SKM-1 (cell line): ENCODE results near the gene RNF223.

Experiments used
- DNase-seq: peaks from one replicate; lab custom pipeline; 2025; ENCODE audit not compliant: unreplicated experiment; lab: John Stamatoyannopoulos, UW

Gene RNF223

DNA sequence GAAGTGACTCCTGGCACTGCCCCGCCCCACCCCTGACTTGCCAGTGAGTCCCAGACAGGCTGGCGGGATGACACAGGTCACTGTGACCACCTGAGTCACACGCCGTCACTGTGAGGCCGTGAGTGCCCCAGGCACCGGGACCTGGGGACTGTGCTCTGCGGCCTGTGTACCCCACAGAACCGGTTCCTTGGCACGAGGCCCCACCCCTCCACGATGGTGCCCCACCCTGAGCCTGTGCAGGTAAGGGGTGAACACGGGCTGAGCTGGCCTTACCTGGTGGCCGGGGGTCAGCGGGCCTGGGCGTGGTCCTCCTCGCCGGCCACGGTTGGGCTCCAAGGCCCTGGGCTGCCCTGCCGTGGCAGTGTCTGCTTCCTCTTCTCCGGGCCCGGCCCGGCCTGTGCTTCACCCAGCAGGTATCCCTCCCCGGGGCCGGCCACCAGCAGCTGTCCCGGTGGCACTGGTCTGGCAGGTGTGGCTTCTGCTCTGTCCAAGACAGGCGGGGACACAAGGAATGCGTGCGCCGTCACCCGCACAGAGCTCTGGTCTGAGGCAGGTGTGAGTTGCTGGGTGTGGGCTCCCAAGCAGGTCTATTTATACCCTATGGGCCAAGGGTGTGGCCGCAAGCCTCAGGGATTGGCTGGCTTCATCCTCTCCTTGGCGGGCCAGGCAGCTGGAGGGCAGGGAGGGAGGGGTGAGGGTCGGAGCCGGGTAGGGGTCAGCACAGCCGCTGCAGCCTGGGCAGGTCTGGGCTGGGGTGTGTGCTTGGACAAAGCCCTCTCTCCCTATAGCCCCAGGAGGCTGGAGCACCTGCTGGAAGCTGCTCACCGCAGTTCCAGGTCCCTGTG, at the start of gene RNF223:
RNF223 (minus strand) TSS at position 564 of the 845 bp plus-strand sequence. CDS start 1,740 bp downstream, outside the sequence.
- no peak for DNase-seq

DNA sequence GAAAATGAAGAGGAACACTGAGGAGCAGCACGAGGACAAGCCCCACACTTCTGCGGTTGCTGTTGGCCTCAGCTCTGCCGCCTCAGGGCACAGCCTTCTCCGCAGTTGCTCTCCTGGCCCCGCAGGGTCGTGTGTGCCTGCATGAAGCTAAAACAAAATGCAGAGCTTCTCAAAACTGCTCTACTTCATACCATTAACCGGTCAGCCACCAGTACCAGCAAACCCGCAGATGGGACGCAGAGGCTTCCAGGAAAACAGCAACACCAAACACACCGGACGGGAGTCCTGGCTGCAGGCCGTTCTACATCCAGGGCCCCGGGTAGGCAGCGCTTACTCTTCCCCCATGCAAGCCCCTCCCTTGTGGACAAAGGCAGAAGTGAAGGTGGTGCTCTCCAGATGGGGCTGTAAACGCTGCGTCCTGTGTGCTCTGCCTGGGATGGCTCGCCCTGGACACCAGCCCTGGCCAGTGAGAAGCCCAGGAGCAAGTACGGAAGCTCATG, 48.9 kb upstream of the RNF223 start:
- no peak for DNase-seq

DNA sequence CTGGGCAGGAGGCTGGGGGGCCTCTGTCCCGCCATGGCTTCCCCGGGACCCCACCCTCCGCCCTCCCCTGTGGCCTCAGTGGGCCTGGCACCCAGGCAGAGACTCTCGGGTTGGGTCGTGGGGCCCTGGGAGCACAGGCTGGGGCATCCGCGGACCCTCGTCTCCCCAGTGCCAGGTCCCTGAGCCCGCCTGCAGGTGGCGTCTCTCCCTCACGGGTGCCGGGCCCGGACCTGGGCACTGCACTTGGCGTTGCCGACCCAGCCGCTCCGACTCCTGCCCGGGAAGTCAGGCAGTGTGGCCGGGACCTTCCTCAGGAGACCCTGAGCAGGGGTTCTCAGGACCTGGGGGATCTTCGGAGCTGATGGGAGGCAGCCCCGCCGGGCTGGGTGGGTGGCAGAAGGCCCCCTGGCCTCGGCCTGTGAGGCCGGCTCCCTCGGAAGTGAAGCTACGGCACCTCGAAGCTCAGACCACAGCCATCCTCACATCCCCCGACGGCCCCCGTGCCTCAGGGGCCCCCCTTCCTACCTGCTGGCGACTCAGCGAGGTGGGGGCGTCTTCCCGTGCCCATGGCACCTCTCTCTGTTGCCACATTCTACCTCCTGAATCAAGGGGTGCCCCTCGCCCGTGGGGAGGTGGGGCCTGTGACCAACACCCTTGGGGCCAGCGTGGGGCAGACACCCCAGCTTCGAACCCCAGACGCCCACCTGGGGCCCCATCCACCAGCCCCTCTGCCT, 48.1 kb upstream of the RNF223 start:
- peak; percentile 2 for DNase-seq

DNA sequence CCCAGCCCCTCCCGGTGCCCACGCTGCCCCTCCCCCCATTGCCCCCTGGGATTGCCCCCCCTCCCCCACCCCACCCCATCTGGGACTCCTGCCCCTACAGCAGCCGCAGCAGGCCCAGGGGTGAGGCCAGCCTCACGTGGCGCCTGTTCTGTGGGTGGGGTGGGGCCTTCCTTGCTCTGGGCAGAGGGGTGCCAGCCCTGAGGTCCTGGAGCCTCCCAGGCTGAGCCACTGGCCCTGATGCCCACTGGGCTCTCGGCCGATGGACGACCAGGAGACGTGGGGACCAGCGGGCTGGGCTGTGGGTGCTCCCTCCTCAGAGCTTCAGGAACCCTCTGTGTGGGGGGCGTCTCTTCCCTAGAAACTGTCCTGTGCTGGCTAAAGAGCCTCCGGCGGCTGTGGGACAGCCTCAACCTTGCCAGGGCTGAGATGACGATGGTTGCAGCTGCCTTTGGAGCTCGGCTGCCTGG, 47.5 kb upstream of the RNF223 start:
- no peak for DNase-seq

DNA sequence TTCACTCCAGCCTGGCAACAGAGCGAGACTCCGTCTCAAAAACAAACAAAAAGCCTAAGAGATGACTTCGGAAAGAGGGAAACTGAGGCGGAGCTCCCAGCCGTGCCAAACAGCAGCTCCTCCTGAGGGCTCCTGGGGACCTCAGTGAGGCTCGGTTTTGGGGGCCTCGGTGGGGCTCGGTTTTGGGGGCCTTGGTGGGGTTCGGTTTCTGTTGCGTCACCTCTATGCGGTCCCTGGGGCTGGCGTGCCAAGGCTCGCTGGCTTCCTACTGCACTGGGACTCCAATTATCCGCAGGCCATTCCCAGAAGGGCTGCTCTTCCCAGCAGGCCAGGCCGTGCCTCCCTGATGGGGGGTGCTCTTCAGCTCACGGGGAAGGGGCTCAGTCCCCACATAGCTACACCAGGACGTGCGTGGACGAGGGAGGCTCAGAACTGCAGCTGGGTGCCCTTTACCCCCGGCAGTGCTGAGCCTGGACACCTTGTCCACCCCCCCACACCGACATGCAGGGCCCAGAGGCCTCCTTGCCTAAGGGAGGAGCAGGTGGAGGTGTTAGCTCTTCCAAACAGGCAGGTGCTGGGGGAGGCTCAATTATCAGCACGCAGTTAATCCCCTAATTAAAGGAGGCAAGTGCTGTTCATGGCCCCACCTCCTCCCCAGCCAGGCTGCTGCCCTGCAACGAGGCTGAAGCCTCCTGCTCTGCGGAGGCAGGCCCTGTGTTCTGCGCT, 46.9 kb upstream of the RNF223 start:
- DNase-seq: no peak

DNA sequence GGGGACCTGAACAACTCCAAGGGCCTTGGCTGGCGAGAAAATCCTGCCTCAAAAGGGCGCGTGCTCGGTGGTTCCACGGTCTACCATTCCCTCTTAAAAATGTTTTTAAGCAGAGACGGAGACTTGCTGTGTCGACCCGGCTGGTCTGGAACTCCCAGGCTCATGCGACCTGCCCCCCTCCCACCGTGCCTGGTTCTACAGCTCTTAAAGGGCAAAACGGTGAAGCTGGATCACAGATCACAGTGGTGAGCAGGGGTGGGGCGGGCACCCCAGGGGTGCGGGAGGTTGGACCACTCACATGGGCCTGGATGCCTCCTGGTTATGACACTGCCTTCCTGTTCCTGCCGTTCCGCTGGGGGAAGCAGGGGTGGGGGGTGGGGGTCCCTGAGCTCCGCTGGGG, 46.0 kb upstream of the RNF223 start:
- no peak for DNase-seq

DNA sequence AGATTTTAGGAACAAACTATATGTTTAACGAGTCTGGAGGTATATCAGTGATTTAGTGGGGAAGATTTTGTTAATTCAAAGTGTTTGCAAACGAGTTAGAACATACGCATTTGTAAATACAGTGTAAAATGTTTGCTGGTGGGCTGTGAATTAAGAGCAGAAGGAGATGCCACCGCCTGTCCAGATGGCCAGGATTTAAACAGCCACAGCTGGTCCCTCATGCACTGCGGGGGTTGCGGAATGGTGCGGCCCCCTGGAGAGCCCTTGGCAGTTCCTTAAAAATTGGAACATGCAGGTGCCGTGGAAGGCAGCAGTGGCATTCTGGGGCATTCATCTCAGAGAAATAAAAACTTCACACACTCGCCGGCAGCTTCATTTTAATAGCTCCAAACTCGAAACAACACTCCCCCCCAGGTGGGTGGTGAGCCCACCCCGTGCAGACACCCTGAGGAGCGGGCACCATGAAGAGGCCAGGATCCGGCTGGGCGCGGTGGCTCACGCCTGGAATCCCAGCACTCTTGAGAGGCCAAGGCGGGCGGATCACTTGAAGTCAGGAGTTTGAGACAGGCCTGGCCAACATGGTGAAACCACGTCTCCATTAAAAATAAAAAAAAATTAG, 45.3 kb upstream of the RNF223 start:
- no peak for DNase-seq

DNA sequence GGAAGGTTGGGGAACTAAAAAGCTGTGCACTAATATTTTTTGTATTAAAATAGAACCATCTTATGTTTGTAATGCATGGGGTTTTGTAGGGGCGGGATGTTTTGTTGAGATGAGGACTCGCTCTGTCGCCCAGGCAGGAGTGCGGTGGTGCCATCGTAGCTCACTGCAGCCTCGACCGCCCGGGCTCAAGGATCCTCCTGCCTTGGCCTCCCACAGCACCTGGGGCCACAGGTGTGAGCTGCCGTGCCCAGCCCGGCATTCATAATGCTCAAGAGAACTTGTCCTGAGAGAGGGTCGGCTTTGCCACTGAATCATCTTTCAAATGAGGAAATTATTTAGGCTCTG, 44.7 kb upstream of the RNF223 start:
- no peak for DNase-seq

DNA sequence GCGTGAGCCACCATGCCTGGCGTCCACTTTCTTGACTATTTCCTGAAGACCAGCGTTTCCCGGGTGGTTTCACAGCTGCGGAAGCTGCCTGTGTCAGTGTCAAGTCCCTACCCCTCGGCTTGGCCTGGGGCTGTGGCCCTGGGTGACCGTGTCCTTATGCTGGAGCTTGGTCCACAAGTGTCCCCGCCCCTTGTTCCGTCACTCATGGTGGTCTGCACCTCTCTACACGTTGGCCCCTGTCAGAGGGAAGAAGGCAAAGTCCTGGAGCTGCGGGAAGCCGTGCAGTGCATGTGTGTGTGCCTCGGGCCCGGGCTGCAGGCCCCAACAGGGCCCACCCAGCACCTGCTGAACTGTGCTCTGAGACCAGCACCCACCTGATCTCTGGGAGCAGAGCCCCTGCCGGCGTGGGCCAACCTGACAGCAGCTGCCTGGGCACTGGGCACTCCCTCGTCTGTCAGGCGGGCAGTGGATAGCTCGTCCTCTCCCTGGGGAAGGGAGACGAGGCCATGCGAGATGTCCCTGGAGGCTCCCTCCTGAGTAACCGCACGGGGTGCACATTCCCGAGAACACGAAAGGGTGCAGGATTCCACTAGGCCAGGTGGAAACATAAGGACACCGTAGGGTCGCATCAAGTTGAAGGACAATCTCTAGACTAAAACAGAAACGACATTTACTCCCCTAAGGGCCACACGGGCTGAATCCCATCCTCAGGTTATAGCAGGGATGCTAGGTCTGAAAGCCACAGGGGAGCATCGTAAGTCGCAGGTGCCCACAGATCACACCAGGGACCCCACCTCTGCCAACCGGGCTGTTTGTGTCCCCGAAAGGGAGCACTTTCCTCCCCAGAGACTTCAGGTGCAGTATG, 44.1 kb upstream of the RNF223 start:
- no peak for DNase-seq

DNA sequence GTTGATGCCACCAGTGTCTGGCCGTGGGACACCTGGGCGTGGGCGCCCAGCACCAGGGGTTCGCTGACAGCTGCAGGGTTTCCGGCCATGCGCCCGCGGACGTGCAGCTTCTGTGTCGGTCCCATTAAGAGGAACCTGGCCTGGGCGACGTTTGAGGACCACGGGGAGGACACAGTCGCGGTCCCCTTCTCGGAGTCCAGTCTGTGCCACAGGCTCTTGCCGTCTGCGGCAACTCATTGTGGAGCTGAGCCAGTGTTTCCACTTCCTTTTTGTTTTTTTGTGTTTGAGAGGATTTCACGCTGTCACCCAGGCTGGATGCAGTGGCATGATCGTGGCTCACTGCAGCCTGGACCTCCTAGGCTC, 43.3 kb upstream of the RNF223 start:
- no peak for DNase-seq

DNA sequence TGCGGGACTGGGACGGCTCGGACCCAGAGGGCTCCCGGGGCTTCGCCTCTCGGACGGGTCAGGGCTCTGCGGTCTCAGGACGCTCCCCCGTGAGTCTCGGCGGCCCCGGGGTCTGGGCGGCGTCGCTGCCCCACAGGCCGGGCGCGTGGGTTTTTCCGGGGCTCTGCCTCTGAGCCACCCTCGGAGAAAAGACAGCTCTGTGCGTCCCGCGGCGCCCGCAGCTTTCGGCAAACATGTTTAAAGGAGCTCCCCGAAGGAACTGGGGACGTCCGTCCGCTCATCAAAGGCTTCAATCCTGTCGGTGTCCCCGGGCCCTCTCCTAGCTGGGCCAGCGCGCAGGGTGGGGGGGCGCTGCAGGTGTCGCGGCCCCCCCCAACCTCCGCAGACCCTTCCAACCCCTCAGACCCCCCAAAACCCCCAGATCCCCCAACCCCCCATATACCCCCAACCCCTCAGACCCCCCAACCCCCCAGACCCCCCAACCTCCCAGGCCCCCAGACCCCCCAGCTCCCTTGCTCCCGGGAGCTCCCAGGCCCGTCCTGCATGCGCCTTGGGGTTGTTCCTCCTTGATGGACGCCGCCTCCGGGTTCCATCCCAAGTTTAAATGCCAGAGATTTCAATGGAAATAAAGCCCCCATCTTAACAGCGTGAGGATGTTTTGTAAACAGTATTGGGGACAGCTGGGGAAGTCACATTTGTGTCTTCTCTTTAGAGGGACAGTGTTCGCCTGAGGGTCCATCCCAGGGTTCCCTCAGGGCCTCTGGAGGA, 42.8 kb upstream of the RNF223 start:
- DNase-seq: no peak

DNA sequence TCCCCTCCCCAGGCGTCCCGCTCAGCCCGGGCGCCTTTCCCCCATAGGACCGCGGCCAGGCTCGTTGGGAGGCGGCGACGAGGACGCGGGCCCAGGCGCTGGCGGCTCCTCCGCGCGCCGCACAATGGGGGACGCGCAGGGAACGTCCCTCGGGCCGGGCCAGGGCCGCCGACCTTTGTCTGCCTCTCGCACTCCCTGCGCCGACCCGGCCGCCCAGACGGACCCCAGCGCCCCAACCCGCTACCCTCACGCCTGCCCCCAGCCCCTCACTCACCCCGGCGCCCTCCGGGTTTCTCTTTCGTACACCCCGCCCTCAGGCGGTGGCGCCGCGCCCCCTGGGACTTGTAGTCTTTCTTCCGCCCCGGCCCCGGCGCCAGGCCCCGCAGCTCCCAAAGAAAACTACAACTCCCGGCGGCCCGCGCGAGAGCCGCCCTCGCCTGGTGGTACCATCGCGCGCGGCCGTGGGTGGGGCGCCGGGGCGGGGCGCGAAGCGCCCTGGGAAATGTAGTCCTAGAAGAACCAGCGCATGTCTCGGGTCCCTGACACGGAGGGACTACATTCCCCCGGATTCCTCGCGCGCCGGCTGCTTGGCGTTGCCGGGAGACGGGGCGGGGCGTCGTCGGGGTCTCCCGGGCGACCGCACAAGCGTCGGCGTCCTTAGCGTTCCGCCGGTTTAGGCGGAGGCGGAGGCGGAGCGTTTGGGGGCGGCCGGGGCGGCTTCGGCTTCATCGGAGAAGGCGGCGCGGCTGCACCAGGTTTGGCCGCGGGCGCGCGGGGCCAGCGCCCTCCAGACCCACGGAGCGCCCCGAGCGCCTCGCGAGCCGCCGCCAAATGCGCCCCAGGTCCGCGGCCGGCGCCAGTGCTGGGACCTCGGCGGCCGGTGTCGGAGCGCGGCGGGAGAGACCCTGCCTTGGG, 41.9 kb upstream of the RNF223 start, which contains the start of gene C1orf159:
C1orf159 (minus strand) TSS at position 304 of the 915 bp plus-strand sequence. CDS start 24,546 bp downstream, outside the sequence.
- DNase-seq: peak; percentile 93

DNA sequence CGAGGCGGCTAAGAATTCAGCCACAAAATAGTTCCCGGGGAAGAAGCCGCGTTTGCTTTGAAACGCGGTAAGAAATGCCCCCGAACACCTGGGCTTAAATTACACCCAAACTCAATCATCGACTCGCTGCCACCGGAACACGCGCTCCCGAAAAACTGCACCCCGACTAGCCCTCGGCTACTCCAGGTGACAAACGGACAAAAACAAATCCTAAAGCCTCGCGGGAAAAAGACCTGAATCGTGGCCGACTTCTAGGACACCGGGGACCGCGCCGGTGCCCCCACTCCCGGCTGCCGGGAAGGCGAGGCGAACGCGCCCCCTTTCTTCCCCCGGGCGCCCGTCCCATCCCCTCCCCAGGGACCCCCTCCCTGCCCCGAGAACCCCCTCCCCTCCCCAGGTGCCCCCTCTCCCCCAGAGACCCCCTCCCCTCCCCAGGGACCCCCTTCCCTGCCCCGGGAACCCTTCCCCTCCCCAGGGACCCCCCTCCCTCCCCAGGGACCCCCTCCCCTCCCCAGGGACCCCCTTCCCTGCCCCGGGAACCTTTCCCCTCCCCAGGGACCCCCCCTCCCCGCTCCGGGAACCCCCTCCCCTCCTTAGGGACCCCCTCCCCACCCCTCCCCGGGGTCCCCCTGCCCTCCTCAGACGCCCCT, 41.2 kb upstream of the RNF223 start:
- no peak for DNase-seq

DNA sequence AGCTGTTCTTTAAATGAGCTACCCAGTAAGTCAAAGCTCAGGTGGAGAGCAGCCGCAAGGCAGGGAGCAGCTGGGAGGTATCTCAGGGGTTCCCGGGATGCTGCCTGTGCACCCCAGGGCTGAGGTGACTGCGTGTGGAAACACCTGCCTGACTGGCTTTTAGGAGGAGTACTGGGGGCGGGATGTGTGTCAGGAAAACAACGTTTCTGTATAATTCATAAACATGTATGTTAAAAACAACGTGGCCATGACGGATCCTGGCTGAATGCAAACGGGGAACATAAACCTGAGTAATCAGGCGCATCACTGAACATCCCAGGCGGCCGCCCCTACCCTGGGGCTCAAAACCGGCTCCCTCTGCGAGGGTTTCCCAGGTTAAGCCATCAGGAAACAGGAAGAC, 40.3 kb upstream of the RNF223 start:
- DNase-seq: no peak

DNA sequence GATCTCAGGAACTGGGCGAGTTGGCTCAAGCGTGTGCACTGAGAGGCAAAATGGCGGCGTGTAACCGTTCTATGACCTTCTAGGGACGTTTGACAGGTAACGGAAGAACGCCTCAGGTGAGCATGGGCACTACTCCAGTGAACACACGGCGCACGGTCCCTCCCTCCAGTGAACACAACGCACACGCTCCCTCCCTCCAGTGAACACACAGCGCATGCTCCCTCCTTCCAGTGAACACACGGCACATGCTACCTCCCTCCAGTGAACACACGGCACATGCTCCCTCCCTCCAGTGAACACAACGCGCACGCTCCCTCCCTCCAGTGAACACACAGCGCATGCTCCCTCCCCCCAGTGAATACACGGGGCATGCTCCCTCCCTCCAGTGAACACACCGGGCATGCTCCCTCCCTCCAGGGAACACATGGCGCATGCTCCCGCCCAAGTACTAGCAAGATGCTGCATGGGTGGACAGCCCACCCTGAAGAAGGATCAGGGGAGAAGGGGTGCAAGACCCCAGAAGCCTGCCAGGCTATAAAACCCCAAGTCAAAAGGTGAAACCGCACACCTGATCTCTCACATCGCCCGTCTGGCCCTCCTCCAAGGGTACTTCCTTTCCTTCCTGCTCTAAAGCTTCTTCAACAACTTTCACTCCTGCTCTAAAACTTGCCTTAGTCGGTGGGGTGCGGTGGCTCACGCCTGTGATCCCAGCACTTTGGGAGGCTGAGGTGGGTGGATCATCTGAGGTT, 38.3 kb upstream of the RNF223 start:
- DNase-seq: no peak

DNA sequence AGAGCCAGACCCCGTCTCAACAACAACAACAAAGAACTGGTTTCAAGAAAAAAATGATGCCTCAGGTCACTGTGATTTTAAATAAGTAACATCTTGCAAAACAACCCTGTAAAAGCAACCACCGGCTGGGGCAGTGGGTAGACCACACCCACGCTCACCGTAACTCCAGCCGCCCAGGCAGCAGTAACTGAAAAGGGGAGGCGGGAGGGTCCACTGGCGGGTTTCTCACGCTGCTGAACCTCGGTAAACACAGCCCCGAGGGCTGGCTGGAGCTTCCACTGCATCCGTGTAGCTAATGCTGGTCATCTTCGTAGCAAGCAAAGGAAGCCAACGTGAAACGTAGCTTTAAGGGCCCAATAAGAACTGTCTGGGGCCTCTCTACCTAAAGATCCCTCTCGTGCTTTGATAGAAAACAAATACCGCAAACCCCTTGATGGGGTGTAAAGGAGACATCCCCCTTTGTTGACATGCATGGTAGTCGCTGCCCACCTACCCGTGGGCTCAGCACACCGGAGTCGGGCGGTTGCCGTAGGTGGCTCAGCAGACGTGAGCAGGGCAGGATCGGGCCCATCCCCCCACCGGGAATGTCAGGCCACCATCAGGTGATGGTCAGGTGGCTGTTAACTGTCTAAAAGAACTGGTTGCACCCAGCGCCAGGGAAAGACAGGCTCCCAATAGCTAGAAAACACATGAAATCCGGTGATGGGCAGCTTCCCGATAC, 37.6 kb upstream of the RNF223 start:
- no peak for DNase-seq
